H1 (cell line): ENCODE data around the gene PIK3C2G. TPM values are rescaled to one million over a fixed set of nuclear protein-coding genes. Genes with fewer than 3 reads are reported as not detected.

Experiments used
- CTCF ChIA-PET: fragments of 300-600 bp; sonication (Branson Sonifier 250); formaldehyde crosslinking; loops from one replicate; lab custom pipeline; 2021; ENCODE audit not compliant: partially characterized antibody; lab: Charles Lee
- POLR2A ChIA-PET: fragments of 300-600 bp; sonication (Branson Sonifier 250); formaldehyde crosslinking; loops from one replicate; lab custom pipeline; 2021; ENCODE audit warnings: inconsistent platforms; ENCODE audit not compliant: partially characterized antibody; lab: Charles Lee
- DNase-seq, 2 experiments: peaks; one replicate each; pipeline versions ENCODE4 v3.0.0 to v3.0.0-alpha.2; 2010 to 2022; ENCODE audit warnings: low spot score in 2 of 2, low read depth in 1 of 2, mixed read lengths in 1 of 2
- FAIRE-seq: peaks from 2 replicates; lab custom pipeline; 2011; peaks lifted over from hg19 to GRCh38; lab: Jason Lieb, UNC
- H2AFZ ChIP-seq: 2 replicates; pipeline ENCODE4 v1.8.1; 2012; ENCODE audit warnings: low read length, inconsistent platforms
- H2AK5ac ChIP-seq: 2 replicates; pipeline ENCODE4 v1.6.1; 2013; ENCODE audit warnings: low read depth, low read length
- H2BK120ac ChIP-seq: replicated peaks from 2 replicates; pipeline ENCODE3; 2013; ENCODE audit warnings: low read depth, low read length, inconsistent platforms
- H2BK12ac ChIP-seq: 2 replicates; pipeline ENCODE4 v1.6.1; 2013; ENCODE audit warnings: low read depth, low read length
- H2BK15ac ChIP-seq: 2 replicates; pipeline ENCODE4 v1.6.1; 2013; ENCODE audit warnings: low read length
- H2BK20ac ChIP-seq: 2 replicates; pipeline ENCODE4 v1.6.1; 2013; ENCODE audit warnings: low read length
- H2BK5ac ChIP-seq: 2 replicates; pipeline ENCODE4 v1.6.1; 2013; ENCODE audit warnings: low read depth, low read length
- H3K14ac ChIP-seq: 2 replicates; pipeline ENCODE4 v1.6.1; 2013; ENCODE audit warnings: inconsistent platforms; ENCODE audit not compliant: insufficient read length
- H3K18ac ChIP-seq: 2 replicates; pipeline ENCODE4 v1.6.1; 2013; ENCODE audit warnings: low read length; ENCODE audit errors: extremely low read depth
- H3K23ac ChIP-seq: 2 replicates; pipeline ENCODE4 v1.6.1; 2013; ENCODE audit warnings: inconsistent platforms; ENCODE audit not compliant: insufficient read length
- H3K23me2 ChIP-seq: 2 replicates; pipeline ENCODE4 v1.6.1; 2013; ENCODE audit warnings: low read depth, low read length
- H3K27ac ChIP-seq: 2 replicates; pipeline ENCODE4 v1.6.1; 2011; ENCODE audit warnings: low read depth, low read length, inconsistent platforms
- H3K27me3 ChIP-seq, 4 experiments: replicated peaks in 1 of 4; 1 replicate in 1 of 4; 2 replicates in 3 of 4; pipeline versions ENCODE4 v1.6.1 to v1.8.1; 2011 to 2013; ENCODE audit warnings: low read length in 3 of 4, mild to moderate bottlenecking in 3 of 4, inconsistent platforms in 2 of 4, mixed read lengths in 2 of 4, moderate library complexity in 1 of 4; ENCODE audit not compliant: control insufficient read depth in 3 of 4, insufficient read depth in 3 of 4; ENCODE audit errors: extremely low read depth in 1 of 4
- H3K36me3 ChIP-seq, 4 experiments: 2 replicates each; pipeline versions ENCODE4 v1.6.1 to v1.8.1; 2011 to 2013; ENCODE audit warnings: mild to moderate bottlenecking in 4 of 4, low read length in 3 of 4, moderate library complexity in 2 of 4, control low read depth in 1 of 4, inconsistent platforms in 1 of 4; ENCODE audit not compliant: insufficient read depth in 4 of 4, control insufficient read depth in 2 of 4
- H3K4ac ChIP-seq: replicated peaks from 2 replicates; pipeline ENCODE3; 2013; ENCODE audit warnings: low read length, low read depth, mixed read lengths, inconsistent platforms; ENCODE audit not compliant: insufficient read length
- H3K4me1 ChIP-seq, 4 experiments: replicated peaks in 1 of 4; 1 replicate in 1 of 4; 2 replicates in 3 of 4; pipeline versions ENCODE4 v1.6.1 to v1.8.1; 2011 to 2013; ENCODE audit warnings: low read length in 3 of 4, inconsistent platforms in 2 of 4, mixed read lengths in 1 of 4; ENCODE audit not compliant: insufficient read depth in 4 of 4, control insufficient read depth in 3 of 4
- H3K4me2 ChIP-seq, 2 experiments: 2 replicates each; pipeline versions ENCODE4 v1.6.1 to v1.8.1; 2011 to 2013; ENCODE audit warnings: low read depth in 2 of 2, low read length in 2 of 2, control low read depth in 1 of 2, inconsistent platforms in 1 of 2, mild to moderate bottlenecking in 1 of 2; ENCODE audit not compliant: insufficient read depth in 1 of 2
- H3K4me3 ChIP-seq, 4 experiments: fragments of 200-600, 300-600 bp in 1 of 4; sonication (generic), shearing (Covaris generic), sonication (Bioruptor Twin) in 1 of 4; 2 replicates each; pipeline versions ENCODE4 v1.5.1 to v1.8.1; 2011 to 2016; ENCODE audit warnings: low read length in 4 of 4, low read depth in 3 of 4, control low read depth in 2 of 4, inconsistent platforms in 2 of 4, mild to moderate bottlenecking in 2 of 4, mixed read lengths in 1 of 4, moderate library complexity in 1 of 4; ENCODE audit not compliant: insufficient read depth in 2 of 4; ENCODE audit errors: extremely low read depth in 1 of 4
- H3K56ac ChIP-seq: replicated peaks from 2 replicates; pipeline ENCODE3; 2013; ENCODE audit warnings: low read depth, mild to moderate bottlenecking, mixed read lengths, low read length, inconsistent platforms; ENCODE audit not compliant: insufficient read length
- H3K79me1 ChIP-seq: 2 replicates; pipeline ENCODE4 v1.6.1; 2013; ENCODE audit warnings: low read depth, low read length, control low read depth
- H3K79me2 ChIP-seq, 2 experiments: 2 replicates each; pipeline versions ENCODE4 v1.6.1 to v1.8.1; 2012 to 2013; ENCODE audit warnings: low read length in 2 of 2, mild to moderate bottlenecking in 2 of 2, inconsistent platforms in 1 of 2; ENCODE audit not compliant: insufficient read depth in 2 of 2, control insufficient read depth in 1 of 2
- H3K9ac ChIP-seq, 4 experiments: replicated peaks in 1 of 4; 1 replicate in 1 of 4; 2 replicates in 3 of 4; pipeline versions ENCODE4 v1.6.1 to v1.8.1; 2011 to 2013; ENCODE audit warnings: low read depth in 3 of 4, low read length in 3 of 4, control low read depth in 2 of 4, mild to moderate bottlenecking in 2 of 4, moderate library complexity in 2 of 4, inconsistent platforms in 1 of 4; ENCODE audit errors: extremely low read depth in 1 of 4
- H3K9me3 ChIP-seq, 2 experiments: 2 replicates each; pipeline versions ENCODE4 v1.6.1 to v1.8.1; 2012 to 2013; ENCODE audit warnings: mild to moderate bottlenecking in 2 of 2, moderate library complexity in 2 of 2, control low read depth in 1 of 2, inconsistent platforms in 1 of 2, low read depth in 1 of 2, low read length in 1 of 2, mixed read lengths in 1 of 2; ENCODE audit not compliant: insufficient read depth in 2 of 2
- H4K20me1 ChIP-seq, 2 experiments: replicated peaks in 1 of 2; 2 replicates each; pipeline versions ENCODE3 to v1.8.1; 2011 to 2013; ENCODE audit warnings: inconsistent platforms in 2 of 2, low read length in 2 of 2, mild to moderate bottlenecking in 1 of 2; ENCODE audit not compliant: insufficient read depth in 2 of 2, control insufficient read depth in 1 of 2
- H4K5ac ChIP-seq: 2 replicates; pipeline ENCODE4 v1.6.1; 2013; ENCODE audit warnings: low read length, low read depth, mixed read lengths, inconsistent platforms; ENCODE audit not compliant: insufficient read length
- H4K8ac ChIP-seq: 2 replicates; pipeline ENCODE4 v1.8.0; 2013; ENCODE audit warnings: mild to moderate bottlenecking, moderate library complexity, low read length, inconsistent platforms; ENCODE audit not compliant: insufficient read depth; ENCODE audit errors: extremely low read depth
- H4K91ac ChIP-seq: replicated peaks from 2 replicates; pipeline ENCODE3; 2013; ENCODE audit warnings: low read length, mixed read lengths, inconsistent platforms; ENCODE audit not compliant: insufficient read length
- CTBP2 ChIP-seq: IDR thresholded peaks from 2 replicates; pipeline ENCODE4 v1.7.0; 2011; ENCODE audit warnings: borderline replicate concordance, mild to moderate bottlenecking, moderate library complexity, mixed read lengths, low read length; ENCODE audit not compliant: insufficient read depth, insufficient read length
- SIX5 ChIP-seq: IDR thresholded peaks from 2 replicates; pipeline ENCODE4 v1.6.1; 2011; ENCODE audit warnings: mild to moderate bottlenecking, low read depth, low read length
- polyA plus RNA-seq, 7 experiments: library from polyadenylated mRNA; depleted of rRNA in 3 of 7; stranded (reverse) in 5 of 7; unstranded in 2 of 7; fragments of >200 nt in 5 of 7; fragments of 200-250 nt in 2 of 7; gene quantifications; 1 replicate in 5 of 7; 2 replicates in 1 of 7; 4 replicates in 1 of 7; pipeline versions ENCODE4 v1.2.1 to v1.2.3, GENCODE V29; 2011 to 2013; ENCODE audit warnings: missing spikeins in 2 of 7, mixed read lengths in 2 of 7
- total RNA-seq: library from RNA; stranded (reverse); fragmentation: NEBNext Ultra II Directional; extraction: Animal tissue kit (Norgen Biotek cat#: 25700); gene quantifications from 2 replicates; pipeline ENCODE4 v1.2.1, GENCODE V29; 2021

Gene PIK3C2G
- total and polyA plus RNA-seq, 2 of the 8 experiments (the other 6 are each of a cell fraction or from before 2014, with no cell fraction given), result not detected

- H4K8ac ChIP-seq, result no peak overlapping the region
- H3K4me2 ChIP-seq, result no peak overlapping the region
- no peak overlapping the region for H2BK12ac ChIP-seq
- H3K27ac ChIP-seq, result no peak overlapping the region
- no peak overlapping the region for H4K5ac ChIP-seq
- no peaks in the 10 kb centered on the region for H3K36me3 ChIP-seq
- no peak overlapping the region for H2BK20ac ChIP-seq
- H3K18ac ChIP-seq, result no peak overlapping the region
- no peaks in the 10 kb centered on the region for H3K4me1 ChIP-seq
- no peak overlapping the region for H2BK15ac ChIP-seq
- H3K23ac ChIP-seq, result no peak overlapping the region
- no peaks in the 10 kb centered on the region for H3K27me3 ChIP-seq
- no peak overlapping the region for H4K91ac ChIP-seq
- no peak overlapping the region for H3K56ac ChIP-seq
- H3K14ac ChIP-seq, result no peak overlapping the region
- DNase-seq (no peak), FAIRE-seq (no peak)
- peaks cover 6 to 9% of the 10 kb centered on the region in 2 experiments; a peak in 2 of 4 replicates for H3K9me3 ChIP-seq
- no peaks in the 10 kb centered on the region for H4K20me1 ChIP-seq
- CTCF ChIA-PET, result no interaction called here
- H3K79me1 ChIP-seq, result no peaks in the 10 kb centered on the region
- TF ChIP-seq SIX5 (no peak), CTBP2 (no peak)
- TF ChIP-seq, all 59 proteins: peak for 0
- H2AK5ac ChIP-seq, result no peak overlapping the region
- no peak overlapping the region for H2BK5ac ChIP-seq
- no peak overlapping the region for H2BK120ac ChIP-seq
- H3K4ac ChIP-seq, result no peak overlapping the region
- H3K4me3 ChIP-seq, result no peak overlapping the region
- no peak overlapping the region for H2AFZ ChIP-seq
- H3K23me2 ChIP-seq, result no peaks in the 10 kb centered on the region
- H3K9ac ChIP-seq, result no peak overlapping the region
- H3K79me2 ChIP-seq, result no peaks in the 10 kb centered on the region
- POLR2A ChIA-PET, result no interaction called here
These were observed 113.8 kb downstream of the PIK3C2G start for GRCh38 chr12:18375131-18375530.
